GM19468 (cell line): ENCODE results near the gene COLGALT1.
"Not testable (repeated sequence)": the region's sequence is repeated elsewhere in the genome, so short reads cannot be mapped to it uniquely, and the experiment has no call there.

Source experiments
- ATAC-seq: cut with Tn5 transposase; IDR thresholded peaks from one replicate; pipeline ENCODE4 v1.9.1; 2021; ENCODE audit warnings: mild to moderate bottlenecking, moderate library complexity, moderate number of reproducible peaks; ENCODE audit not compliant: unreplicated experiment; ENCODE audit errors: extremely low read depth

The COLGALT1 gene

GRCh38 chr19:17585395-17585794 is 29.9 kb downstream of the COLGALT1 start:
- not testable (repeated sequence) for ATAC-seq

DNA sequence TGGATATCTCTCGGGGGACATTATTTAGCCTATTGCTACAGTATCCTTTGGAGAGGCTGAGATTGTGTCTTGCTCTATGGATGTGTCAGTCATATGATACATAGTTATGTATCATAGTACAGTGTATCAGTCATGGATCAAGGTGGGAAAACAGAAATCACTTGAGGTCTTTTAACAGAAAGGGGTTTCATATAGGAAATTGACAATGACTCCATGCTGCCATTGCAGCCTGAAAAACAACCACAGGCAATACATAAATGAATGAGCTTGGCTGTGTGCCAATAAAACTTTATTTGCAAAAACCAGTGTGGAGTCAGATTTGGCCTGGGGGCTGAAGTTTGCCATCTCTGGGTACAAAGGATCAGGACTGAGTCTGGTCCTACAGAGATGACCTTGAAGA is 35.4 kb downstream of the COLGALT1 start:
- no peak for ATAC-seq

DNA sequence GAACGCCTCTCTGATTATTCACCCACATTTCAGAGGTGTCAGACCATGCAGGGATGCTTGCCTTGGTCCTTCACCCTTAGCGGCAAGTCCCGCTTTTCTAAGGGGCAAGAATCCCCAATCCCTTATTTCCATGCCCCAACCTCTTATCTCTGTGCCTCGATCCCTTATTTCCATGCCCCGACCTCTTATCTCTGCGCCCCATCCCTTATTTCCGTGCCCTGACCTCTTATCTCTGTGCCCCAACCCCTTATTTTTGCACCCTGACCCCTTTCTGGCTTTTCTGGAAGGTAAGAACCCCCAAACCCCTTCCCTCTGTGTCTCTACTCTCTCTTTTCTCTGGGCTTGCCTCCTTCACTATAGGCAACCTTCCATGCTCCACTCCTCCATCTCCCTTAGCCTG is 38.8 kb downstream of the COLGALT1 start:
- ATAC-seq = not testable (repeated sequence)

DNA sequence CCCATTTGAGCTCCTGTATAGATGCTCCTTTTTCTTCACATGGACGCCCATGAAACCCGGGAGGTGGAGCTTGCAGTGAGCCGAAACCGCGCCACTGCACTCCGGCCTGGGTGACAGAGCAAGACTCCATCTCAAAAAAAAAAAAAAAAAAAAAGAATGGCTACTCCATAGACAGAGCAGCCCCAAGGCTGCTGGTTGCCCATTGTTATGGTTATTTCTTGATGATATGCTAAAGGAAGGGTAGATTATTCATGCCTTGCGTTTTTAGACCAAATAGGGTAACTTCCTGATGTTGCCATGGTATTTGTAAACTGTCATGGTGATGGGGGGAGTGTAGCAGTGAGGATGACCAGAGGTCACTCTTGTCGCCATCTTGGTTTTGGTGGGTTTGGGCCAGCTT is 42.6 kb downstream of the COLGALT1 start:
- ATAC-seq = not testable (repeated sequence)

GRCh38 chr19:17598953-17599352 is 43.5 kb downstream of the COLGALT1 start:
- ATAC-seq = no peak

DNA sequence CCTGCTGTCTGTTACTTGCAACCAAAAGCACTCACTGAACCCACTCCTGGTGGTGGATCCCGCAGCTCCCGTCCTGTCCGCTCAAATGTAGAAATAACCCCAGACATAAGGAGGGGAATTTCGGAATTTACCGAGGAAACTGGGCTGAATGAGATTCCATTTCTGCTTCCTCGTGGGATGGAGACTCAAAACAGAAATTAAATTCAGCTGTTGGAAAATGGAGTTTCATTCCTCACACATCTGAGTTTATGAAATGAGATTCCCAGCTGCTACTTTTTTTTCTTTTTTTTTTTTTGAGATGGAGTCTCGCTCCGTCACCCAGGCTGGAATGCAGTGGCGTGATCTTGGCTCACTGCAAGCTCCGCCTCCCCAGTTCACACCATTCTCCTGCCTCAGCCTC is 44.3 kb downstream of the COLGALT1 start:
- ATAC-seq = no peak

- no peak for ATAC-seq
Observed at GRCh38 chr19:17601683-17602082, 46.2 kb downstream of the COLGALT1 start.

GRCh38 chr19:17602217-17602616 is 46.8 kb downstream of the COLGALT1 start:
- ATAC-seq = no peak

DNA sequence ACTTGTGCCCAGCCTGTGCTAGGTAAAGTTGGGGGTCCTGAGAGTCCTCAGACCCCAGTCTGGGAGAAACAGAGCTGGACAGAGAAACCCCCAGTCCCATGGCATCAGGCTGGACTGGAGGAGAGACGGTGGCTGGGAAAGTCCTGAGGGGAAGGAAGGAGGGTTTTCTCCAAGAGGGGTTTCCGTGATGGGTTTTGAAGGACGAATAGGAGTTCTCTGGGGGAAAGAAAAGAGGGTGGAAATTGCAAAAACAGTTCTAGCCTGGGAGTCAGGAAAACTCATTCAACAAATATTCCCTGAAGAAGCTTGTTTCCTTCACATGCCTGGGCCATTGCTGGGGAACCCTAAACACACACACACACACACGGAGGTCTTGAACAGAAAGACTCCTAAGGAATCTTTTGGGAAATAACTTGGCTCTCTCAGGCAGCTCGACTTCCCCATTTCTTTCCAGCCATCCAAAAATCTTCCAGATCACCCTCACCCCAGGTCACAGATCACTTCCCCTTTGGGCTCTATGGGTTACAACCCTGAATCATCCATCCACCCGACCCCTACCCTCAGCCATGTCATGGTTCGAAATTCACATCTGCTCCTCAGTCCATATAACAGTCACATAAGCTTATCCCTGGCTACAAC is 47.5 kb downstream of the COLGALT1 start:
- ATAC-seq = no peak

GRCh38 chr19:17604372-17605025 is 49.0 kb downstream of the COLGALT1 start:
- no peak for ATAC-seq

DNA sequence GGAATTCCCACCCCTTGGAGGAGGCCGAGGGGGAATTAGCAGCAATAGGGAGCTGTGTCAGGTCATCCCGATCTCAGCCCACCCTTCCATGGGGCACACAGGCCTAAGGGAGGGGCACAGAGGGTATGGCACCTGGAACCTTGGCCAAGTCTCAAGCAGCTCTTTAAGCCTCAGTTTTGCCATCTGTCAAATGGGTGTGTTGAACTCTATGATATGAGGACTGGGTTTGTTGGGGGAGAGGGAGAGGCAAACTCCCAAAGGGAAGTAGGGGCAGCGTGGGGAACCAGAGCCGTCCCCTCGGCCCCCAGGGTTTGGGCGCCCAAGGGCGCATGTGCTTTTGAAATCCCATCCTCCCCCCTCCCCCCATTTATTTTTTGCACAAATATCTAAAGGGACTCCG is 49.7 kb downstream of the COLGALT1 start:
- ATAC-seq = no peak

DNA sequence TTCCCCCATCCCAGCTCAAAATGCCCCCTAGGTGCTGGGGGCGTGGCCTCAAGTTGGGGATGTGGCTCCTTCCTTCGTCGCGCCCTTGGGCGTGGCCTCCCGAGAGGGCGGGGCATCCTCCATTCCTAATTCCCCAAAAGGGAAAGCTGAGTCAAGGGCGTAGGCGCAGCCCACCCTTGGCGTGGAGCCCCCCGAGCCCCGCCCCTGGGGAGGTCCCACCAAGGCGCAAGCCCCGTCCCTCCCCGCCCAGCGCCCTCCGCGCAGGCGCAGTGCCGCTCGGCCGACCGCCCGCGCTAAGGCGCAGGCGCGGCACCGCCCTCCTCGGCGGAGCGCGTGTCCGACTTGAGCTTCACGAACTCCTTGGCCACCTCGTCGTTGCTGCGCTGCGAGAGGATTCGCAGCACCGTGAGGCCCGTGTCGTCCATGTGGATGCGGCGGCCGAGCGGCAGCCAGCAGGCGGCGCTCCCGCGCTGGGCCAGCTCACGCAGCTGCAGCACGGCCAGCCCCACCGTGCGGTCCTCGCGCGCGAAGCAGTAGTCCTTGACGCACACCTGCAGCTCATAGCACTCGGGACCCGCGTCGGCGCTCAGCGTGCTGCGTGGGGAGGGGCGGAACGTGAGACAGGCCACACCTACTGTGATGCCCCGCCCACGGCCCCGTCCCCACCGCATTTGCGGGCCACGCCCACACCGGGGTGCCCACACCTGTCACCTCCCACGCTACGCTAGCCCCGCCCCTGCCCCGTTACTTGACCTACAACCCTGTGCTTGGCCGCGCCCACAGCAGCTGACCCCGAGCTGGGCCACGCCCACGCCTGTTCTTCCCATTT is 50.5 kb downstream of the COLGALT1 start:
- peak; percentile 24 for ATAC-seq

GRCh38 chr19:17606590-17607185 is 51.2 kb downstream of the COLGALT1 start:
- ATAC-seq = no peak

GRCh38 chr19:17607936-17608335 is 52.5 kb downstream of the COLGALT1 start:
- no peak for ATAC-seq

- ATAC-seq = no peak
Observed at GRCh38 chr19:17610384-17610783, 54.9 kb downstream of the COLGALT1 start.

GRCh38 chr19:17611462-17612244 is 56.2 kb downstream of the COLGALT1 start:
- ATAC-seq = no peak

DNA sequence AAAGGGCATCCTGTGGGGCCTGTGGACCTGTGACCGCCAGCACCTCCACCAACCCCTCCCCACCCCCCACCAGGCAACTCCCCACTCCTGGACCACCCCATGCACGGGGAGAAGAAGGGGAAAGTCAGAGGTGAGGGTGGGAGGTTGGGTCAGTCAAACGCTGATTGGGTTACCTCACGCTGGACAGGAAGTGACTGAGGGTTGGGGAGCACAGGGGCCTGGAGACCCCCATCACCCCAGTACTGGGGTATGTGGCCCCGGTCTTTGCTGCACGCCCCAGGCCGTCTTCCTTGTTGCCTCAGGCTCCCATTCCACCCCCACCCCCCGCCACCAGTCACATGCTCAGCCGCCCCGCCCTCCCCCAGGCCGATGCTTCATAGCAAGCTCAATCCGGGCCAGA is 59.0 kb downstream of the COLGALT1 start:
- no peak for ATAC-seq

GRCh38 chr19:17615889-17616685 is 60.6 kb downstream of the COLGALT1 start:
- ATAC-seq = no peak

DNA sequence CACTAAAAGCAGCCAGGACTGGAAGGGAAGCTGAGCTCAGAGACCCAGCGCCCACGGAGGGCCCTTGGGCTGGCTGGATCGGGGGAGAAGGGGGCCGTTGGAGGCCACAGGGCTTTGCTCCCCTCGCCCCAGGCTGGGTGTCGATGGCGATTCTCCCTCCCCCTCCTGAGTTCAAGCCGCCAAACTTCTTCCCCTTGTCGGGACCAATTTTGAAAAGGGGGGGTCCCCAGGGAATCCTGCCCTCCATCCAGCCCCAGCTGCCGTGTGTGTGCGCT is 61.2 kb downstream of the COLGALT1 start:
- no peak for ATAC-seq
